Upper lobe of left lung (tissue), 6 donors: ENCODE measurements around the gene BCL2. TPM values are rescaled to one million over a fixed set of nuclear protein-coding genes. Genes with fewer than 3 reads are reported as not detected.
A peak's percentile ranks its signal among the peaks of the same experiment; 100 is the strongest.

Source experiments
- ATAC-seq, 2 donors: fragments of 200-7000 bp; cut with Tn5 transposase; one replicate each; pipeline ENCODE4 v1.9.1; 2022; ENCODE audit warnings: mild to moderate bottlenecking in 2 of 2, moderate library complexity in 2 of 2; ENCODE audit not compliant: low FRiP score in 2 of 2
- DNase-seq, 2 donors: peaks; one replicate each; pipeline ENCODE4 v3.0.0-alpha.2; 2019 to 2020
- H3K27ac ChIP-seq, 4 donors: fragments of 200-600 bp; sonication (generic); one replicate each; pipeline ENCODE4 v1.5.1; 2016 to 2019
- H3K27me3 ChIP-seq, 4 donors: fragments of 200-600 bp; sonication (generic); one replicate each; pipeline ENCODE4 v1.5.1; 2017 to 2019
- H3K36me3 ChIP-seq, 4 donors: fragments of 200-600 bp; sonication (generic); one replicate each; pipeline ENCODE4 v1.5.1; 2016 to 2019
- H3K4me1 ChIP-seq, 4 donors: fragments of 200-600 bp; sonication (generic); one replicate each; pipeline ENCODE4 v1.5.1; 2018 to 2019
- H3K4me3 ChIP-seq, 4 donors: fragments of 200-600 bp; sonication (generic); one replicate each; pipeline ENCODE4 v1.5.1; 2017 to 2019; ENCODE audit warnings: mild to moderate bottlenecking in 2 of 4, moderate library complexity in 1 of 4
- H3K9me3 ChIP-seq, 4 donors: fragments of 200-600 bp; sonication (generic); one replicate each; pipeline ENCODE4 v1.5.1; 2018 to 2019
- CTCF ChIP-seq, 6 experiments: fragments of 450-650 bp in 4 of 6; fragments of 200-600 bp in 2 of 6; sonication (generic) in 2 of 6; IDR thresholded peaks; one replicate each; pipeline ENCODE4 v1.5.1; 2016 to 2019; ENCODE audit warnings: antibody characterized with exemption in 6 of 6
- EP300 ChIP-seq, 4 donors: sonication (generic); formaldehyde crosslinking; IDR thresholded peaks; one replicate each; pipeline ENCODE4 v1.5.1; 2017; ENCODE audit warnings: antibody characterized with exemption in 4 of 4, control low read depth in 2 of 4
- POLR2A ChIP-seq, 4 donors: fragments of 450-650 bp; IDR thresholded peaks; one replicate each; pipeline ENCODE4 v1.5.1; 2016 to 2017; ENCODE audit warnings: antibody characterized with exemption in 4 of 4, mild to moderate bottlenecking in 2 of 4
- POLR2AphosphoS5 ChIP-seq, 2 donors: sonication (generic); formaldehyde crosslinking; IDR thresholded peaks; one replicate each; pipeline ENCODE4 v1.5.1; 2017; ENCODE audit warnings: antibody characterized with exemption in 2 of 2
- WGBS, 2 donors: methylation state at CpG; one replicate each; pipeline ENCODE4 v1.1.5; 2017 to 2018; 5-methylcytosine and 5-hydroxymethylcytosine counted together
- total RNA-seq, 6 donors: library from RNA; depleted of rRNA in 4 of 6; stranded (reverse); fragments of >200 nt in 4 of 6; gene quantifications; one replicate each; pipeline versions ENCODE4 v1.1.0 to v1.2.1, GENCODE V29; 2016 to 2021
- donor health status: DM: no; HTN: no; CAD: no; lungs with moderate emphysema.
- donor health status: DM: no; HTN: yes; CAD: no; lungs with severe emphysema.

BCL2 gene
- total RNA-seq, 6 donors from 2014 or later: 5.9 to 19.9 (median 11.4) TPM

GRCh38 chr18:63169853-63170252 lies 149.7 kb downstream of the BCL2 start:
- DNase-seq (no peak), ATAC-seq (no peak)
- Histone ChIP-seq H3K27me3 (no peaks in the 10 kb centered on the region), H3K4me3 (no peak overlapping the region), H3K36me3 (no peaks in the 10 kb centered on the region), H3K4me1 (no peaks in the 10 kb centered on the region), H3K27ac (no peak overlapping the region), H3K9me3 (no peaks in the 10 kb centered on the region)
- no peak for TF ChIP-seq POLR2AphosphoS5 (IDR thresholded peaks at IDR 0.05)
- TF ChIP-seq POLR2A (IDR thresholded peaks at IDR 0.05): no peak
- no peak for TF ChIP-seq EP300 (IDR thresholded peaks at IDR 0.05)
- no peak for TF ChIP-seq CTCF (IDR thresholded peaks at IDR 0.05)
- 95 to 97% methylated on average over 5 of the region's 5 CpGs for WGBS, 2 donors

- Histone ChIP-seq H3K36me3 (no peaks in the 10 kb centered on the region), H3K27me3 (no peaks in the 10 kb centered on the region), H3K4me1 (no peaks in the 10 kb centered on the region), H3K4me3 (no peak overlapping the region), H3K9me3 (no peaks in the 10 kb centered on the region), H3K27ac (no peak overlapping the region)
- no peak for DNase-seq
- no peak for TF ChIP-seq POLR2AphosphoS5 (IDR thresholded peaks at IDR 0.05)
- TF ChIP-seq EP300 (IDR thresholded peaks at IDR 0.05): no peak
- no peak for TF ChIP-seq POLR2A (IDR thresholded peaks at IDR 0.05)
- no peak for TF ChIP-seq CTCF (IDR thresholded peaks at IDR 0.05)
- WGBS, 2 donors: 76 to 90% methylated on average over 2 to 5 of the region's 5 CpGs
- no peak for ATAC-seq
Observed at GRCh38 chr18:63168287-63168686, 151.3 kb downstream of the BCL2 start.

GRCh38 chr18:63166142-63166541 lies 153.4 kb downstream of the BCL2 start:
- no peak overlapping the region for H3K4me3 ChIP-seq
- H3K27me3 ChIP-seq: no peaks in the 10 kb centered on the region
- no peak overlapping the region for H3K27ac ChIP-seq
- TF ChIP-seq POLR2AphosphoS5 (IDR thresholded peaks at IDR 0.05) (no peak), POLR2A (IDR thresholded peaks at IDR 0.05) (no peak), CTCF (IDR thresholded peaks at IDR 0.05) (no peak), EP300 (IDR thresholded peaks at IDR 0.05) (no peak)
- 90 to 96% methylated on average over 10 to 12 of the region's 12 CpGs for WGBS, 2 donors
- DNase-seq (no peak), ATAC-seq (peak in 1 of 2 donors; percentile 42)
- no peaks in the 10 kb centered on the region for H3K9me3 ChIP-seq
- no peaks in the 10 kb centered on the region for H3K36me3 ChIP-seq
- H3K4me1 ChIP-seq: peaks cover 6 to 15% (median 11%) of the 10 kb centered on the region in 4 donors

DNA sequence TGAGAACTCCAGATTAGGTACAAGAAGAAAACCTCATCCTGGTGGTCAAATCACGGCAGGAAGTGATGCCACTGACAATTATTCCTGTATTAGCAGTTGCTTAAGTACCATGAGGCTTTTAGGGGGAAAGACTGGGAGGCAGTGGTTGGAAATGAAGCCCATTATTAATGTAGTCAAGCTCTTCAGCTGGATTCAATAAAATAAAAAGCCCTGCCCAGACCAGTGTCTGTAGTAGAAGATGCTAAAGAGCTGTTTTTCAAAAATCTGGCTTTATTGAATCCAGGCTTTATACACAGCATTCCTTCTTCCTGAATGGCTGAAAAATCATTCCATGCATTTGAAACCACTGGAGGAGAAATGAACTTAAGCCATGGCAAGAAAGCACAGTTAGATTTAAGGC lies 155.2 kb downstream of the BCL2 start:
- no peaks in the 10 kb centered on the region for H3K36me3 ChIP-seq
- H3K9me3 ChIP-seq: no peaks in the 10 kb centered on the region
- WGBS, 2 donors: 91 to 100% methylated on average over 1 of the region's 1 CpG
- H3K27me3 ChIP-seq: no peaks in the 10 kb centered on the region
- H3K4me3 ChIP-seq: no peak overlapping the region
- H3K27ac ChIP-seq: no peak overlapping the region
- DNase-seq (no peak), ATAC-seq (no peak)
- no peak for TF ChIP-seq POLR2A (IDR thresholded peaks at IDR 0.05)
- TF ChIP-seq EP300 (IDR thresholded peaks at IDR 0.05): no peak
- no peak for TF ChIP-seq CTCF (IDR thresholded peaks at IDR 0.05)
- no peak for TF ChIP-seq POLR2AphosphoS5 (IDR thresholded peaks at IDR 0.05)
- H3K4me1 ChIP-seq: peaks cover 6 to 19% (median 12%) of the 10 kb centered on the region in 4 donors

GRCh38 chr18:63162271-63163014 lies 157.1 kb downstream of the BCL2 start:
- TF ChIP-seq POLR2AphosphoS5 (IDR thresholded peaks at IDR 0.05): no peak
- TF ChIP-seq EP300 (IDR thresholded peaks at IDR 0.05): no peak
- no peak for TF ChIP-seq CTCF (IDR thresholded peaks at IDR 0.05)
- no peak for TF ChIP-seq POLR2A (IDR thresholded peaks at IDR 0.05)
- Histone ChIP-seq H3K27ac (peak overlapping the region; percentile 8 to 83 (median 70)), H3K9me3 (no peaks in the 10 kb centered on the region), H3K4me1 (peaks cover 6 to 19% (median 13%) of the 10 kb centered on the region in 4 donors), H3K27me3 (no peaks in the 10 kb centered on the region), H3K4me3 (no peak overlapping the region), H3K36me3 (no peaks in the 10 kb centered on the region)
- ATAC-seq (peak in 1 of 2 donors; percentile 47), DNase-seq (no peak)
- WGBS, 2 donors: 70 to 71% methylated on average over 7 of the region's 7 CpGs
